NCI-H2227 (cell line): ENCODE measurements around the gene CYTH2.
"Not testable (repeated sequence)": the region's sequence is repeated elsewhere in the genome, so short reads cannot be mapped to it uniquely, and the experiment has no call there.

Experiments used
- DNase-seq: peaks from one replicate; lab custom pipeline; 2025; ENCODE audit not compliant: unreplicated experiment; lab: John Stamatoyannopoulos, UW

CYTH2 gene

GRCh38 chr19:48476176-48476575 lies 7.0 kb downstream of the CYTH2 start:
- no peak for DNase-seq

- no peak for DNase-seq
These were observed 8.0 kb downstream of the CYTH2 start for GRCh38 chr19:48477067-48477685.

- no peak for DNase-seq
These were observed 8.6 kb downstream of the CYTH2 start for GRCh38 chr19:48477698-48478338.

GRCh38 chr19:48478339-48479256 lies 9.4 kb downstream of the CYTH2 start:
- no peak for DNase-seq

GRCh38 chr19:48479686-48480085 lies 10.5 kb downstream of the CYTH2 start:
- DNase-seq: no peak

- DNase-seq: no peak
These were observed 11.0 kb downstream of the CYTH2 start for GRCh38 chr19:48480183-48480557.

GRCh38 chr19:48480558-48481500 lies 11.7 kb downstream of the CYTH2 start:
- no peak for DNase-seq

GRCh38 chr19:48481846-48482639 lies 12.9 kb downstream of the CYTH2 start:
- DNase-seq: no peak

GRCh38 chr19:48483301-48483700 lies 14.1 kb downstream of the CYTH2 start:
- DNase-seq: no peak

- DNase-seq: no peak
These were observed 15.2 kb downstream of the CYTH2 start for GRCh38 chr19:48484247-48484893.

GRCh38 chr19:48484931-48485612 lies 15.9 kb downstream of the CYTH2 start:
- DNase-seq: no peak

GRCh38 chr19:48486706-48487105 lies 17.5 kb downstream of the CYTH2 start:
- DNase-seq: not testable (repeated sequence)

- DNase-seq: no peak
These were observed 18.4 kb downstream of the CYTH2 start for GRCh38 chr19:48487544-48487943.

- no peak for DNase-seq
These were observed 18.8 kb downstream of the CYTH2 start for GRCh38 chr19:48487948-48488347.

GRCh38 chr19:48488478-48488877 lies 19.3 kb downstream of the CYTH2 start:
- DNase-seq: not testable (repeated sequence)

GRCh38 chr19:48489608-48490216 lies 20.5 kb downstream of the CYTH2 start:
- peak; percentile 53 for DNase-seq

- DNase-seq: peak; percentile 68
These were observed 22.0 kb downstream of the CYTH2 start for GRCh38 chr19:48490981-48491792.

GRCh38 chr19:48491793-48492123 lies 22.6 kb downstream of the CYTH2 start:
- DNase-seq: no peak
